Mesenchymal stem cell (in vitro differentiated cells and primary cell): ENCODE results near the gene ACYP2.

Source experiments
- DNase-seq: peaks from one replicate; pipeline ENCODE4 v3.0.0-alpha.2; 2013
- H2AFZ ChIP-seq: one replicate; pipeline ENCODE4 v1.6.1; 2013; ENCODE audit warnings: low read depth, mild to moderate bottlenecking, control low read depth, inconsistent platforms, low read length, moderate library complexity
- H2AK5ac ChIP-seq: 2 replicates; pipeline ENCODE4 v1.6.1; 2013; ENCODE audit warnings: low read length, moderate library complexity, mild to moderate bottlenecking, inconsistent platforms; ENCODE audit not compliant: severe bottlenecking
- H2BK120ac ChIP-seq: one replicate; pipeline ENCODE4 v1.6.1; 2013; ENCODE audit warnings: low read depth, mild to moderate bottlenecking, inconsistent platforms, low read length, moderate library complexity
- H2BK12ac ChIP-seq, 2 experiments: one replicate each; pipeline ENCODE4 v1.6.1; 2013; ENCODE audit warnings: inconsistent platforms in 2 of 2, low read length in 2 of 2, mild to moderate bottlenecking in 2 of 2, moderate library complexity in 2 of 2, control low read depth in 1 of 2
- H2BK15ac ChIP-seq: one replicate; pipeline ENCODE4 v1.6.1; 2013; ENCODE audit warnings: mild to moderate bottlenecking, low read depth, inconsistent platforms; ENCODE audit not compliant: poor library complexity, severe bottlenecking
- H2BK5ac ChIP-seq: 2 replicates; pipeline ENCODE4 v1.6.1; 2013; ENCODE audit warnings: low read depth, mild to moderate bottlenecking, low read length, control low read depth, inconsistent platforms; ENCODE audit not compliant: poor library complexity, severe bottlenecking
- H3K14ac ChIP-seq, 2 experiments: one replicate each; pipeline ENCODE4 v1.6.1; 2013; ENCODE audit warnings: inconsistent platforms in 2 of 2, low read length in 2 of 2, control low read depth in 1 of 2, mild to moderate bottlenecking in 1 of 2, moderate library complexity in 1 of 2
- H3K18ac ChIP-seq, 2 experiments: one replicate each; pipeline ENCODE4 v1.6.1; 2013; ENCODE audit warnings: inconsistent platforms in 2 of 2, low read length in 2 of 2, control low read depth in 1 of 2, low read depth in 1 of 2, mild to moderate bottlenecking in 1 of 2
- H3K23ac ChIP-seq, 2 experiments: one replicate each; pipeline ENCODE4 v1.6.1; 2013; ENCODE audit warnings: inconsistent platforms in 2 of 2, low read length in 2 of 2, mild to moderate bottlenecking in 2 of 2, moderate library complexity in 2 of 2, control low read depth in 1 of 2
- H3K27ac ChIP-seq: 2 replicates; pipeline ENCODE4 v1.5.1; 2013; ENCODE audit warnings: mild to moderate bottlenecking, moderate library complexity, low read length, control low read depth, inconsistent platforms; ENCODE audit not compliant: poor library complexity, severe bottlenecking
- H3K27me3 ChIP-seq, 2 experiments: 2 replicates each; pipeline versions ENCODE4 v1.6.1 to v1.7.0; 2013; ENCODE audit warnings: low read length in 2 of 2, mild to moderate bottlenecking in 2 of 2, moderate library complexity in 2 of 2, control low read depth in 1 of 2, inconsistent platforms in 1 of 2; ENCODE audit not compliant: control insufficient read depth in 1 of 2, insufficient read depth in 1 of 2
- H3K36me3 ChIP-seq, 2 experiments: 2 replicates each; pipeline versions ENCODE4 v1.6.1 to v1.7.0; 2013; ENCODE audit warnings: low read length in 2 of 2, control low read depth in 1 of 2, inconsistent platforms in 1 of 2, low read depth in 1 of 2, mild to moderate bottlenecking in 1 of 2; ENCODE audit not compliant: insufficient read depth in 2 of 2, control insufficient read depth in 1 of 2
- H3K4ac ChIP-seq, 2 experiments: one replicate each; pipeline ENCODE4 v1.6.1; 2013; ENCODE audit warnings: inconsistent platforms in 2 of 2, low read length in 2 of 2, mild to moderate bottlenecking in 2 of 2, moderate library complexity in 2 of 2, control low read depth in 1 of 2, low read depth in 1 of 2
- H3K4me1 ChIP-seq: 2 replicates; pipeline ENCODE4 v1.6.1; 2013; ENCODE audit warnings: low read depth, low read length, control low read depth; ENCODE audit not compliant: control insufficient read depth, insufficient read depth
- H3K4me2 ChIP-seq: 2 replicates; pipeline ENCODE4 v1.6.1; 2013; ENCODE audit warnings: low read length, mild to moderate bottlenecking, inconsistent platforms; ENCODE audit not compliant: poor library complexity, severe bottlenecking
- H3K4me3 ChIP-seq, 2 experiments: 2 replicates each; pipeline versions ENCODE4 v1.5.1 to v1.7.0; 2013; ENCODE audit warnings: low read length in 2 of 2, mild to moderate bottlenecking in 2 of 2, control low read depth in 1 of 2, low read depth in 1 of 2; ENCODE audit not compliant: insufficient read depth in 1 of 2
- H3K79me1 ChIP-seq: replicated peaks from 2 replicates; pipeline ENCODE4 v1.6.1; 2013; ENCODE audit warnings: mild to moderate bottlenecking, control low read depth, low read length, inconsistent platforms; ENCODE audit not compliant: poor library complexity, severe bottlenecking
- H3K9ac ChIP-seq: 2 replicates; pipeline ENCODE4 v1.7.0; 2013; ENCODE audit warnings: mild to moderate bottlenecking, low read length, moderate library complexity
- H3K9me3 ChIP-seq: 2 replicates; pipeline ENCODE4 v1.7.0; 2013; ENCODE audit warnings: mild to moderate bottlenecking, low read length; ENCODE audit not compliant: control insufficient read depth
- H4K8ac ChIP-seq: one replicate; pipeline ENCODE4 v1.6.1; 2013; ENCODE audit warnings: inconsistent platforms, mild to moderate bottlenecking, low read length, moderate library complexity
- H4K91ac ChIP-seq: one replicate; pipeline ENCODE4 v1.6.1; 2013; ENCODE audit warnings: mild to moderate bottlenecking, low read length, inconsistent platforms
- WGBS: methylation state at CpG from one replicate; pipeline ENCODE4 v1.1.7; 2013; ENCODE audit warnings: mixed read lengths; 5-methylcytosine and 5-hydroxymethylcytosine counted together

ACYP2 gene

GRCh38 chr2:54239427-54239826, 124.0 kb downstream of the ACYP2 start:
- WGBS: no CpG with 5 or more reads among the region's 1 CpG
- H3K4me1 ChIP-seq: peaks cover 2% of the 10 kb centered on the region
- H2AFZ ChIP-seq: no peak overlapping the region
- no peak overlapping the region for H4K8ac ChIP-seq
- H2BK120ac ChIP-seq: no peak overlapping the region
- no peaks in the 10 kb centered on the region for H3K27me3 ChIP-seq
- no peak overlapping the region for H4K91ac ChIP-seq
- H3K4me2 ChIP-seq: no peak overlapping the region
- DNase-seq: peak; percentile 63
- no peak overlapping the region for H2BK5ac ChIP-seq
- H3K23ac ChIP-seq: no peak overlapping the region
- no peaks in the 10 kb centered on the region for H3K79me1 ChIP-seq
- H2BK12ac ChIP-seq: no peak overlapping the region
- H3K9ac ChIP-seq: peak overlapping the region; percentile 72
- H3K14ac ChIP-seq: no peak overlapping the region
- peak overlapping the region; percentile 65 for H3K27ac ChIP-seq
- H3K18ac ChIP-seq: peak overlapping the region in 1 of 2 experiments; percentile 0
- H3K9me3 ChIP-seq: no peaks in the 10 kb centered on the region
- H2AK5ac ChIP-seq: no peak overlapping the region
- no peak overlapping the region for H3K4ac ChIP-seq
- no peak overlapping the region for H2BK15ac ChIP-seq
- H3K36me3 ChIP-seq: no peaks in the 10 kb centered on the region
- H3K4me3 ChIP-seq: no peak overlapping the region

GRCh38 chr2:54240515-54241469, 125.4 kb downstream of the ACYP2 start:
- no peak overlapping the region for H2BK120ac ChIP-seq
- no peak overlapping the region for H3K14ac ChIP-seq
- H4K91ac ChIP-seq: no peak overlapping the region
- peak; percentile 19 for DNase-seq
- peaks cover 2% of the 10 kb centered on the region for H3K4me1 ChIP-seq
- H3K4me3 ChIP-seq: peak overlapping the region in 1 of 2 experiments; percentile 42
- H3K27me3 ChIP-seq: no peaks in the 10 kb centered on the region
- H4K8ac ChIP-seq: no peak overlapping the region
- no peaks in the 10 kb centered on the region for H3K36me3 ChIP-seq
- H3K79me1 ChIP-seq: no peaks in the 10 kb centered on the region
- H3K4ac ChIP-seq: no peak overlapping the region
- H3K4me2 ChIP-seq: no peak overlapping the region
- no peak overlapping the region for H2AK5ac ChIP-seq
- H3K18ac ChIP-seq: no peak overlapping the region
- no peak overlapping the region for H3K27ac ChIP-seq
- no peaks in the 10 kb centered on the region for H3K9me3 ChIP-seq
- no peak overlapping the region for H2BK5ac ChIP-seq
- H2BK12ac ChIP-seq: no peak overlapping the region
- H2AFZ ChIP-seq: no peak overlapping the region
- peak overlapping the region; percentile 72 for H3K9ac ChIP-seq
- no peak overlapping the region for H3K23ac ChIP-seq
- WGBS: 37% methylated on average over 4 of the region's 5 CpGs
- H2BK15ac ChIP-seq: no peak overlapping the region

GRCh38 chr2:54247115-54247514, 131.7 kb downstream of the ACYP2 start:
- Histone ChIP-seq H3K27me3 (no peaks in the 10 kb centered on the region), H3K18ac (no peak overlapping the region), H4K8ac (no peak overlapping the region), H3K9ac (no peak overlapping the region), H2AK5ac (no peak overlapping the region), H2BK12ac (no peak overlapping the region), H3K9me3 (peaks cover 2% of the 10 kb centered on the region), H2AFZ (no peak overlapping the region), H3K79me1 (no peaks in the 10 kb centered on the region), H3K27ac (no peak overlapping the region), H3K4me1 (no peaks in the 10 kb centered on the region), H2BK120ac (no peak overlapping the region), H3K4ac (no peak overlapping the region), H3K14ac (no peak overlapping the region), H3K4me2 (no peak overlapping the region), H3K23ac (no peak overlapping the region), H2BK15ac (no peak overlapping the region), H4K91ac (no peak overlapping the region), H3K36me3 (no peaks in the 10 kb centered on the region), H3K4me3 (no peak overlapping the region), H2BK5ac (no peak overlapping the region)
- WGBS: 38% methylated on average over 1 of the region's 1 CpG
- DNase-seq: no peak

GRCh38 chr2:54249629-54250028, 134.2 kb downstream of the ACYP2 start:
- Histone ChIP-seq H4K91ac (no peak overlapping the region), H3K4me2 (no peak overlapping the region), H4K8ac (no peak overlapping the region), H3K23ac (no peak overlapping the region), H3K9ac (no peak overlapping the region), H2BK5ac (no peak overlapping the region), H3K9me3 (peaks cover 2% of the 10 kb centered on the region), H3K4me3 (no peak overlapping the region), H3K79me1 (no peaks in the 10 kb centered on the region), H2AFZ (no peak overlapping the region), H2AK5ac (no peak overlapping the region), H3K14ac (no peak overlapping the region), H3K4ac (no peak overlapping the region), H3K18ac (no peak overlapping the region), H3K27ac (no peak overlapping the region), H2BK15ac (no peak overlapping the region), H2BK12ac (no peak overlapping the region), H3K36me3 (no peaks in the 10 kb centered on the region), H2BK120ac (no peak overlapping the region), H3K4me1 (no peaks in the 10 kb centered on the region), H3K27me3 (no peaks in the 10 kb centered on the region)
- DNase-seq: no peak
